HepG2 (cell line): ENCODE measurements around the gene SLC13A5. TPM values are rescaled to one million over a fixed set of nuclear protein-coding genes. Genes with fewer than 3 reads are reported as not detected.

Experiments used
- CBFB ChIP-seq: sonication (generic); formaldehyde crosslinking; IDR thresholded peaks from 2 replicates; pipeline ENCODE4 v1.4.0; 2020; ENCODE audit warnings: missing genetic modification reagents
- CC2D1A ChIP-seq: sonication (generic); formaldehyde crosslinking; IDR thresholded peaks from 2 replicates; pipeline ENCODE4 v1.8.1; 2023; ENCODE audit warnings: mild to moderate bottlenecking, missing genetic modification reagents
- HDAC6 ChIP-seq: fragments of 200-600 bp; sonication (generic); IDR thresholded peaks from 2 replicates; pipeline ENCODE4 v1.7.0; 2017; ENCODE audit warnings: mild to moderate bottlenecking, antibody characterized with exemption, low read length, low read depth
- KDM5A ChIP-seq: fragments of 200-600 bp; sonication (generic); IDR thresholded peaks from 2 replicates; pipeline ENCODE4 v1.7.0; 2018; ENCODE audit warnings: antibody characterized with exemption, mild to moderate bottlenecking, low read length, borderline replicate concordance
- ZFP36L1 ChIP-seq: sonication (generic); formaldehyde crosslinking; IDR thresholded peaks from 2 replicates; pipeline ENCODE4 v1.8.0; 2022; ENCODE audit warnings: mild to moderate bottlenecking, missing genetic modification reagents, moderate library complexity
- ZNF143 ChIP-seq: sonication (generic); formaldehyde crosslinking; IDR thresholded peaks from 2 replicates; pipeline ENCODE4 v1.4.0; 2020; ENCODE audit warnings: missing genetic modification reagents
- ZNF230 ChIP-seq: sonication (generic); formaldehyde crosslinking; IDR thresholded peaks from 2 replicates; pipeline ENCODE4 v1.4.0; 2020; ENCODE audit warnings: mild to moderate bottlenecking, missing genetic modification reagents
- ZNF354B ChIP-seq: sonication (generic); formaldehyde crosslinking; IDR thresholded peaks from 2 replicates; pipeline ENCODE4 v1.8.0; 2022; ENCODE audit warnings: mild to moderate bottlenecking, missing genetic modification reagents
- ZNF569 ChIP-seq: sonication (generic); formaldehyde crosslinking; IDR thresholded peaks from 2 replicates; pipeline ENCODE4 v1.5.0; 2020; ENCODE audit warnings: mild to moderate bottlenecking, missing genetic modification reagents, moderate library complexity, borderline replicate concordance
- ZNF891 ChIP-seq: sonication (generic); formaldehyde crosslinking; IDR thresholded peaks from 2 replicates; pipeline ENCODE4 v1.5.0; 2020; ENCODE audit warnings: mild to moderate bottlenecking, missing genetic modification reagents
- polyA plus RNA-seq, 8 experiments: library from polyadenylated mRNA; depleted of rRNA in 3 of 8; stranded (reverse) in 7 of 8; unstranded in 1 of 8; fragments of >200 nt; fragmentation: Illumina TruSeq in 4 of 8; extraction: Trizol in 4 of 8; gene quantifications; 2 replicates each; pipeline versions ENCODE4 v1.2.1 to v1.2.3, GENCODE V29; 2011 to 2016; ENCODE audit warnings: low read depth in 4 of 8, missing spikeins in 1 of 8, mixed read lengths in 1 of 8; ENCODE audit not compliant: insufficient read depth in 1 of 8
- total RNA-seq, 5 experiments: library from RNA; depleted of rRNA; stranded (reverse); fragments of >200 nt; fragmentation: Illumina TruSeq; extraction: Trizol; gene quantifications; 2 replicates each; pipeline ENCODE4 v1.2.3, GENCODE V29; 2016; ENCODE audit warnings: low read depth in 1 of 5
- TF ChIP-seq, protein P1 (sequence below): sonication (generic); formaldehyde crosslinking; IDR thresholded peaks from 2 replicates; pipeline ENCODE4 v1.4.0; 2020; ENCODE audit warnings: missing genetic modification reagents
- TF ChIP-seq, protein P2 (sequence below), 2 experiments: fragments of 450-650 bp in 1 of 2; sonication (generic) in 1 of 2; formaldehyde crosslinking in 1 of 2; IDR thresholded peaks; 2 replicates each; pipeline versions ENCODE4 v1.6.1 to v1.8.0; 2016 to 2022; ENCODE audit warnings: antibody characterized with exemption in 1 of 2, mild to moderate bottlenecking in 1 of 2, missing genetic modification reagents in 1 of 2

The SLC13A5 gene
- total and polyA plus RNA-seq, 2 of the 13 experiments (the other 11 are each of a cell fraction or from before 2014, with no cell fraction given): 42.8 to 310 TPM

DNA sequence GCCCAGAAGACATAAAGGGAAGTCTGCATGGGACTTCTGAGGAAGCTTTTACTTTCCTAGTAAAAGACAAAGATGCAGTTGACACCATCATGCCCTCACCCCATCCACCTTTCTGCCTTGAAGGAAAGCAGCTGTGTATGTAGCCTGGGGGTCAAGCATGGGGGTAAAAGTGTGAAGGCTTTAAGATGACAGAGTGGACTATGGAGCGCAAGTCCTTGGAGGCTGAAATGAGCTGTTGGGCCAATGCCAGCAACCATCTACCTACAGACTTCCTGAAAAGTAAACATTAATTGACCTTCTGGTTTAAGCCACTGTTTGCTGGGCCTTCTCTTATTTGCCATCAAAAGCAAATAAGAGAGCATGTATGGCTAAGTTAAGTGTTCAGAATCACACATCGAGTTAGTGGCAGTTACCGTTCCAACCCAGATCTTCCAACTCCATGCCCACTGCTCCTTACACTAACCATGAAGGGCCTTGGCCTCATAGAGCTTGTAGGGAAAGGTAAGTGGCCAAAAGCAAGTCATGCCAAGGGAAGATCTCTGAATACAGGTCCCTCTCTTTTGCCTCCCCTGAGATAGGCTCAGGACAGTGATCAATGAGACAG is 30.0 kb downstream of the SLC13A5 start (continued):
- no peak for TF ChIP-seq ZNF143 (CRISPR knock-in tag)
- no peak for TF ChIP-seq HDAC6
- no peak for TF ChIP-seq ZNF354B (CRISPR knock-in tag)
- TF ChIP-seq, protein P1, sequence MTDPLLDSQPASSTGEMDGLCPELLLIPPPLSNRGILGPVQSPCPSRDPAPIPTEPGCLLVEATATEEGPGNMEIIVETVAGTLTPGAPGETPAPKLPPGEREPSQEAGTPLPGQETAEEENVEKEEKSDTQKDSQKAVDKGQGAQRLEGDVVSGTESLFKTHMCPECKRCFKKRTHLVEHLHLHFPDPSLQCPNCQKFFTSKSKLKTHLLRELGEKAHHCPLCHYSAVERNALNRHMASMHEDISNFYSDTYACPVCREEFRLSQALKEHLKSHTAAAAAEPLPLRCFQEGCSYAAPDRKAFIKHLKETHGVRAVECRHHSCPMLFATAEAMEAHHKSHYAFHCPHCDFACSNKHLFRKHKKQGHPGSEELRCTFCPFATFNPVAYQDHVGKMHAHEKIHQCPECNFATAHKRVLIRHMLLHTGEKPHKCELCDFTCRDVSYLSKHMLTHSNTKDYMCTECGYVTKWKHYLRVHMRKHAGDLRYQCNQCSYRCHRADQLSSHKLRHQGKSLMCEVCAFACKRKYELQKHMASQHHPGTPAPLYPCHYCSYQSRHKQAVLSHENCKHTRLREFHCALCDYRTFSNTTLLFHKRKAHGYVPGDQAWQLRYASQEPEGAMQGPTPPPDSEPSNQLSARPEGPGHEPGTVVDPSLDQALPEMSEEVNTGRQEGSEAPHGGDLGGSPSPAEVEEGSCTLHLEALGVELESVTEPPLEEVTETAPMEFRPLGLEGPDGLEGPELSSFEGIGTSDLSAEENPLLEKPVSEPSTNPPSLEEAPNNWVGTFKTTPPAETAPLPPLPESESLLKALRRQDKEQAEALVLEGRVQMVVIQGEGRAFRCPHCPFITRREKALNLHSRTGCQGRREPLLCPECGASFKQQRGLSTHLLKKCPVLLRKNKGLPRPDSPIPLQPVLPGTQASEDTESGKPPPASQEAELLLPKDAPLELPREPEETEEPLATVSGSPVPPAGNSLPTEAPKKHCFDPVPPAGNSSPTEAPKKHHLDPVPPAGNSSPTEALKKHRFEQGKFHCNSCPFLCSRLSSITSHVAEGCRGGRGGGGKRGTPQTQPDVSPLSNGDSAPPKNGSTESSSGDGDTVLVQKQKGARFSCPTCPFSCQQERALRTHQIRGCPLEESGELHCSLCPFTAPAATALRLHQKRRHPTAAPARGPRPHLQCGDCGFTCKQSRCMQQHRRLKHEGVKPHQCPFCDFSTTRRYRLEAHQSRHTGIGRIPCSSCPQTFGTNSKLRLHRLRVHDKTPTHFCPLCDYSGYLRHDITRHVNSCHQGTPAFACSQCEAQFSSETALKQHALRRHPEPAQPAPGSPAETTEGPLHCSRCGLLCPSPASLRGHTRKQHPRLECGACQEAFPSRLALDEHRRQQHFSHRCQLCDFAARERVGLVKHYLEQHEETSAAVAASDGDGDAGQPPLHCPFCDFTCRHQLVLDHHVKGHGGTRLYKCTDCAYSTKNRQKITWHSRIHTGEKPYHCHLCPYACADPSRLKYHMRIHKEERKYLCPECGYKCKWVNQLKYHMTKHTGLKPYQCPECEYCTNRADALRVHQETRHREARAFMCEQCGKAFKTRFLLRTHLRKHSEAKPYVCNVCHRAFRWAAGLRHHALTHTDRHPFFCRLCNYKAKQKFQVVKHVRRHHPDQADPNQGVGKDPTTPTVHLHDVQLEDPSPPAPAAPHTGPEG (CRISPR knock-in tag): peak; percentile 70; the same call in 1 of the 2 replicates
- TF ChIP-seq, protein P2, sequence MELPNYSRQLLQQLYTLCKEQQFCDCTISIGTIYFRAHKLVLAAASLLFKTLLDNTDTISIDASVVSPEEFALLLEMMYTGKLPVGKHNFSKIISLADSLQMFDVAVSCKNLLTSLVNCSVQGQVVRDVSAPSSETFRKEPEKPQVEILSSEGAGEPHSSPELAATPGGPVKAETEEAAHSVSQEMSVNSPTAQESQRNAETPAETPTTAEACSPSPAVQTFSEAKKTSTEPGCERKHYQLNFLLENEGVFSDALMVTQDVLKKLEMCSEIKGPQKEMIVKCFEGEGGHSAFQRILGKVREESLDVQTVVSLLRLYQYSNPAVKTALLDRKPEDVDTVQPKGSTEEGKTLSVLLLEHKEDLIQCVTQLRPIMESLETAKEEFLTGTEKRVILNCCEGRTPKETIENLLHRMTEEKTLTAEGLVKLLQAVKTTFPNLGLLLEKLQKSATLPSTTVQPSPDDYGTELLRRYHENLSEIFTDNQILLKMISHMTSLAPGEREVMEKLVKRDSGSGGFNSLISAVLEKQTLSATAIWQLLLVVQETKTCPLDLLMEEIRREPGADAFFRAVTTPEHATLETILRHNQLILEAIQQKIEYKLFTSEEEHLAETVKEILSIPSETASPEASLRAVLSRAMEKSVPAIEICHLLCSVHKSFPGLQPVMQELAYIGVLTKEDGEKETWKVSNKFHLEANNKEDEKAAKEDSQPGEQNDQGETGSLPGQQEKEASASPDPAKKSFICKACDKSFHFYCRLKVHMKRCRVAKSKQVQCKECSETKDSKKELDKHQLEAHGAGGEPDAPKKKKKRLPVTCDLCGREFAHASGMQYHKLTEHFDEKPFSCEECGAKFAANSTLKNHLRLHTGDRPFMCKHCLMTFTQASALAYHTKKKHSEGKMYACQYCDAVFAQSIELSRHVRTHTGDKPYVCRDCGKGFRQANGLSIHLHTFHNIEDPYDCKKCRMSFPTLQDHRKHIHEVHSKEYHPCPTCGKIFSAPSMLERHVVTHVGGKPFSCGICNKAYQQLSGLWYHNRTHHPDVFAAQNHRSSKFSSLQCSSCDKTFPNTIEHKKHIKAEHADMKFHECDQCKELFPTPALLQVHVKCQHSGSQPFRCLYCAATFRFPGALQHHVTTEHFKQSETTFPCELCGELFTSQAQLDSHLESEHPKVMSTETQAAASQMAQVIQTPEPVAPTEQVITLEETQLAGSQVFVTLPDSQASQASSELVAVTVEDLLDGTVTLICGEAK (IDR thresholded peaks at IDR 0.05): no peak
- TF ChIP-seq, protein P2 (CRISPR knock-in tag; IDR thresholded peaks at IDR 0.05): no peak; the same call in 1 of the 2 replicates
- no peak for TF ChIP-seq ZNF569 (CRISPR knock-in tag)
- no peak for TF ChIP-seq CBFB (CRISPR knock-in tag)
- TF ChIP-seq ZFP36L1 (CRISPR knock-in tag): no peak
- no peak for TF ChIP-seq ZNF230
- no peak for TF ChIP-seq KDM5A
- no peak for TF ChIP-seq ZNF891 (CRISPR knock-in tag)
- TF ChIP-seq CC2D1A (CRISPR knock-in tag): no peak
